OCI-LY1 (cell line): ENCODE data around the gene GRK5.

Experiments used
- CTCF ChIP-seq: fragments of 200-600 bp; sonication (generic), shearing (Covaris generic); IDR thresholded peaks from 2 replicates; pipeline ENCODE4 v1.5.1; 2017; ENCODE audit warnings: mild to moderate bottlenecking, antibody characterized with exemption, low read length, moderate library complexity, mixed read lengths
- EZH2 ChIP-seq: fragments of 200-600 bp; sonication (generic), shearing (Covaris generic); IDR thresholded peaks from 2 replicates; pipeline ENCODE4 v1.8.0; 2017; ENCODE audit warnings: borderline replicate concordance, mixed run types, mild to moderate bottlenecking, antibody characterized with exemption, low read length, moderate library complexity, mixed read lengths

DNA sequence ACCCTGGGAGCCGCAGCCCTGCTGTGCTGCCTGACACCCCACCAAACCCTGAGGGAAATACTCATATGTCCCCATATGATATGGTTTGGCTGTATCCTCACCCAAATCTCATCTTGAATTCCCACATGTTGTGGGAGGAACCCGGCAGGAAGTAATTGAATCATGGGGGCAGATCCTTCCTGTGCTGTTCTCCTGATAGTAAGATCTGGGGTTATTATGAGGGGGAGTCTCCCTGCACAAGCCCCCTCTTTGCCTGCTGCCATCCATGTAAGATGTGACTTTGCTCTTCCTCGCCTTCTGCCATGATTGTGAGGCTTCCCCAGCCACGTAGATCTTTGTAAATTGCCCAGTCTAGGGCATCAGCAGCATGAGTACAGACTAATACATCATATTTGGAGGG is 266.4 kb downstream of the GRK5 start:
- TF ChIP-seq CTCF (no peak), EZH2 (no peak)
